ACC112 (cell line): ENCODE measurements around the gene TMBIM6.
"Not testable (repeated sequence)": the region's sequence is repeated elsewhere in the genome, so short reads cannot be mapped to it uniquely, and the experiment has no call there.

ENCODE experiments used
- H2AFZ ChIP-seq: fragments of 200-600 bp; sonication (generic); one replicate; pipeline ENCODE4 v1.6.0; 2017; ENCODE audit warnings: antibody characterized with exemption, low read length; ENCODE audit not compliant: unreplicated experiment
- H3K27ac ChIP-seq: fragments of 200-600 bp; sonication (generic); 2 replicates; pipeline ENCODE4 v1.5.1; 2014; ENCODE audit warnings: low read depth, mild to moderate bottlenecking, antibody characterized with exemption, low read length, moderate library complexity
- H3K27me3 ChIP-seq: fragments of 200-600 bp; sonication (generic); 2 replicates; pipeline ENCODE4 v1.6.1; 2014; ENCODE audit warnings: mild to moderate bottlenecking, antibody characterized with exemption, low read length, moderate library complexity, mixed read lengths; ENCODE audit not compliant: insufficient read depth
- H3K36me3 ChIP-seq: fragments of 200-600 bp; sonication (generic); 2 replicates; pipeline ENCODE4 v1.6.1; 2016; ENCODE audit warnings: mild to moderate bottlenecking, antibody characterized with exemption, low read length, moderate library complexity, mixed read lengths; ENCODE audit not compliant: insufficient read depth
- H3K4me1 ChIP-seq: fragments of 200-600 bp; sonication (generic); one replicate; pipeline ENCODE4 v1.6.1; 2016; ENCODE audit warnings: low read length, mixed read lengths; ENCODE audit not compliant: insufficient read depth, unreplicated experiment, control insufficient read depth
- H3K4me3 ChIP-seq: fragments of 200-600 bp; sonication (generic); 2 replicates; pipeline ENCODE4 v1.5.1; 2014; ENCODE audit warnings: mild to moderate bottlenecking, low read depth, low read length
- H3K79me2 ChIP-seq: fragments of 200-600 bp; sonication (generic); one replicate; pipeline ENCODE4 v1.6.0; 2016; ENCODE audit warnings: low read length; ENCODE audit not compliant: control insufficient read depth, unreplicated experiment, insufficient read depth

TMBIM6 gene

DNA sequence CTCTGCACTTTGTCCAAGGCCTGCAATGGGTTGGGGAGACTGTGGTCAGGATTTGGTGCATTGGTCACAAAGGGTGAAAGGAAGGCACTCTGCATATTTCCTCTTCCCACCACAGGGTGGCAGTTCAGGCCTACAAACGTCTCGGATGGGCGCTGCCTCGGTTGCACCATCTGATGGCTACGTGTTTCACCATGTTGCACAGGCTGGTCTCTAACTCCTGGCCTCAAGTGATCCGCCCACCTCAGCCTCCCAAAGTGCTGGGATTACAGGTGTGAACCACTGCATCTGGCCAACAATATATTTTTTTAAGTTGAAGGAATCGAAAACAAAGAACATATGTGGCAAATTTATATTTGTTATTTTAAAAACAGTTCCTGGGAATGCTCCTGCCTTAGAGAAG lies 35.1 kb downstream of the TMBIM6 start:
- Histone ChIP-seq H3K27ac (no peak overlapping the region), H3K36me3 (no peaks in the 10 kb centered on the region), H3K4me3 (no peak overlapping the region), H3K27me3 (peaks cover 9% of the 10 kb centered on the region; the same call in 1 of the 2 replicates), H2AFZ (no peak overlapping the region), H3K4me1 (no peaks in the 10 kb centered on the region), H3K79me2 (no peaks in the 10 kb centered on the region)

DNA sequence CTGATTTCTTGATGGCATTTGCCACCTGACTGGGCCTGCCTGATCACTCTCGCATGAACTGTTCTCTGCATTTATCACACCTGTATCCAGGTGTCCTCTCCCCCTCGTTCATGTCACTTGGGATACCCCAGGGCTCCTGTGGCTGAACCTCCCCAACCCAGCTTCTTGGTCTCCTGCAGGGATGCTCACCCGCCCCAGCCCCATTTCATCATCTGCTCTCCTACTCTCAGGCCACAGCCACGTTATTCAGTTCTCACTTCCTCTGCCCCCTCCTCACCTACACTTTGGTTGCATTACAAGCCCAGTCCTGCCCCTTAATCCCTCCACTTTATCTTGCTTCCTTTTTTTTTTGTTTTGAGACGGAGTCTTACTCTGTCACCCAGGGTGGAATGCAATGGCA lies 35.5 kb downstream of the TMBIM6 start:
- H3K27me3 ChIP-seq = peaks cover 9% of the 10 kb centered on the region; the same call in 1 of the 2 replicates
- H3K79me2 ChIP-seq = no peaks in the 10 kb centered on the region
- no peak overlapping the region for H3K4me3 ChIP-seq
- H2AFZ ChIP-seq = no peak overlapping the region
- no peak overlapping the region for H3K27ac ChIP-seq
- no peaks in the 10 kb centered on the region for H3K4me1 ChIP-seq
- H3K36me3 ChIP-seq = no peaks in the 10 kb centered on the region

DNA sequence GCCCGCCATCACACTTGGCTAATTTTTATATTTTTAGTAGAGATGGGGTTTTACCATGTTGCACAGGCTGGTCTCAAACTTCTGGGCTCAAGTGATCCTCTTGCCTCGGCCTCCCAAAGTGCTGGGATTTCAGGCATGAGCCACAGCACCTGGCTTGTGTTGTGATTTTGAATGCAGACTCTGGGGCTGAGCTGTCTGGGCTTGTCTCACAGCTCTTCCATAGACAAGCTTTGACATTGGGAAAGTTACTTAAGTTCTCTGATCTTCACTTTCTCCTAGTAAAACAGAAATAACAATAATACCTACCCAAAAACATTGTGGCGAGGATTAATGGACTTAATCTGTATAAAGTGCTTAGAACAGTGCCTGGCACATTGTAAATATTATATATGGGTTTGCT lies 36.0 kb downstream of the TMBIM6 start:
- H3K4me3 ChIP-seq = no peak overlapping the region
- H3K36me3 ChIP-seq = no peaks in the 10 kb centered on the region
- H2AFZ ChIP-seq = no peak overlapping the region
- no peaks in the 10 kb centered on the region for H3K4me1 ChIP-seq
- peaks cover 9% of the 10 kb centered on the region; the same call in 1 of the 2 replicates for H3K27me3 ChIP-seq
- H3K27ac ChIP-seq = no peak overlapping the region
- H3K79me2 ChIP-seq = no peaks in the 10 kb centered on the region

DNA sequence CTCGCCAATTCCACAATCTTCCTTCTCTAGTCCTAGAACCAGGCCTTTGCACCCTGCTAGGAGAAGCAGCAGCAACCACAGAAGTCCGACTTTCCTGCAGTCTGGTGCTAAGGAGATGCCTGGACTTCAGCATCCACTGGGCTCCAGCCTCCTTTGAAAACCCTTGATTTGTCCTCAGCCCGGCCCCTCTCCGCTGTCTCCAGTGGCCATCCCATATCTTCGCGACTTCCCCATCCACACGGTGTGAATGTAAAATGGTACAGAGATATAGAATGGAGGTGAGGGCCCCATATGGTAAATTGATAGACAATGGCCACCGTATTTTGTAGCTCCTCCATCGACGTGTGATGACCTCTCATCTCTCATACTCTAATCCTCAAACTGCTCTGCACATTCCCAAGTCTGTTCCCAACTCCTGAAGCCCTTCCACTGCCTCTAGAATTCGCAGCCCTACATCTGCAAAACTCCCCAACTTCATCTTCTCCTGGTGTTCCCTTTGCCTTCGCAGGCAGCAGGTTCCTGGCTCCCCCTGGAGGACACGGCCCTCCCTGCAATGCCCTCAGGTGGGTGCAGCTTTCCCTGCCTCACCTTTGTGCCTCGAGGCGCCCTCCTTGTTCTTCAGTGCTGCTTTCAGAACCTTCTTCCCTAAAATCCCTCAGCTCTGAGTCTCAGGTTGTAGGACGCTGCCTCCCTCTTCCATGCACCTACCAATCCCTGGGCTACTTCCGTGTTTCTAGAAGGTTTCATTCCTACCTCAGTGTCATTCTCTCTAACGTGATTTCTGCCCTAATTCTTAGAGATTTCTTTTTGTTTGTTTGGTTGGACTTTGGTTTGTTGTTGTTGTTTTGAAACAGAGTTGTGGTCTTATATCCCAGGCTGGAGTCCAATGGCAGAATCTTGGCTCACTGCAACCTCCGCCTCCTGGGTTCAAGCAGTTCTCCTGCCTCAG lies 36.7 kb downstream of the TMBIM6 start:
- H3K4me1 ChIP-seq = no peaks in the 10 kb centered on the region
- no peaks in the 10 kb centered on the region for H3K36me3 ChIP-seq
- no peaks in the 10 kb centered on the region for H3K79me2 ChIP-seq
- H3K27ac ChIP-seq = no peak overlapping the region
- H3K4me3 ChIP-seq = no peak overlapping the region
- peaks cover 9% of the 10 kb centered on the region; the same call in 1 of the 2 replicates for H3K27me3 ChIP-seq
- no peak overlapping the region for H2AFZ ChIP-seq

DNA sequence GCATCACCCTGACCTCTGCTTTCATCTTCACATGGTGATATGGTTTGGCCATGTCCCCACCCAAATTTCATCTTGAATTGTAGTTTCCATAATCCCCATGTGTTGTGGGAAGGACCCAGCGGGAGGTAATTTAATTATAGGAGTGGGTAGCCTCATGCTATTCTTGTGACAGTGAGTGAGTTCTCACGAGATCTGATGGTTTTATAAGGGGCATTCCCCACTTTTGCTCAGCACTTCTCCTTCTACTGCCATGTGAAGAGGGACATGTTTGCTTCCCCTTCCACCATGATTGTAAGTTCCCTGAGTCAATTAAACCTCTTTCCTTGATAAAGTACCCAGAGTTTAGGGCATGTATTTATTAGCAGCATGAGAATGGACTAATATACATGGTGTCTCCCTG lies 38.2 kb downstream of the TMBIM6 start:
- H3K79me2 ChIP-seq = no peaks in the 10 kb centered on the region
- H3K27ac ChIP-seq = no peak overlapping the region
- H2AFZ ChIP-seq = no peak overlapping the region
- peaks cover 12% of the 10 kb centered on the region for H3K4me1 ChIP-seq
- no peak overlapping the region for H3K4me3 ChIP-seq
- H3K36me3 ChIP-seq = no peaks in the 10 kb centered on the region
- peaks cover 9% of the 10 kb centered on the region; the same call in 1 of the 2 replicates for H3K27me3 ChIP-seq

DNA sequence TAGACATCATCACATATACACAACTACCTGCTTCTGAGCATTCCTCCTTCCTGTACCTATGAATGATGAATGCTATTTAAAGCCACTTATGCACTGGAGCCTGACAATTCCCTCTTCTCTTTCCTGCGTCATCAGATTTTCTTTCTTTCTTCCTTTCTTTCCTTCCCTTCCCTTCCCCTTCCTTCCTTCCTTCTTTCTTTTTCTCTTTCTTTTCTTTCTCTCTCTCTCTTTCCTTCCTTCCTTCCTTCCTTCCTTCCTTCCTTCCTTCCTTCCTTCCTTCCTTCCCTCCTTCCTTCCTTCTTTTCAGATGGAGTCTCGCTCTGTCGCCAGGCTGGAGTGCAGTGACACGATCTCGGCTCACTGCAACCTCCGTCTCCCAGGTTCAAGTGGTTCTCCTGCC lies 39.6 kb downstream of the TMBIM6 start:
- not testable (repeated sequence) for H3K79me2 ChIP-seq, H3K4me3 ChIP-seq, H3K27me3 ChIP-seq, H2AFZ ChIP-seq, H3K27ac ChIP-seq, H3K36me3 ChIP-seq
- peaks cover 13% of the 10 kb centered on the region for H3K4me1 ChIP-seq

DNA sequence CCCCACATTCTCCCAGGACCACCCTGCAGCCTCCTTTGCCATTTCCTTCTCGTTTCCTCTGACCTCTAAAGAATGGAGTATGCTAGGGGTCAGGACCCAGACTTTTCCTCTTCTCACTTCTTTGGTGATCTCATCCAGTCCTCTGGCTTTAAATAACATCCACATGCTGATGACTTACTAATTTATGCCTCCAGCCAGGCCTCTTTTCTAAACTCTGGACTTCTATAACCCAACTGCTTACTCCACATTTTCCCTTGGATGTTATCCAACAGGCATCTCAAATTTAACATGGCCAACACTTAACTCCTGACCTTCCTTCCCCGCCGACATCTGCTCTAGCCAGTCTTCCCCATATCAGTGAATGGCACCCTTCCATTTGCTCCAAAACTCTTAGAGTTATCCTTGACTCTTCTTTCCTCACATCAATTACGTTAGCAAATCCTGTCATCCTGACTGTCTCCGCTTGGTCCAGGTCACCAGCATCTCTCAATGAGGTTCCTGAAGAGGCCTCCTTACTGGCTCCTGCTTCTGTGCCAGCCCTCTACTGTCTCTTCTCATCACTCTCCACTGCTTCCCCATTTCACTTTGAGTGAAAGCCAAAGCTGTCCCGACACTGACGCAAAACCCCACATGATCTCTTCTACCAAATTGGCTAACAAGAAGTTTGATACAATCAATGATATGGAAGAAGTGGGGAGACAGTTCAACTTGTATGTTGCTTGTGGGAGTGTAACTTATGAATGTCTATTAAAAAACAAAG lies 42.7 kb downstream of the TMBIM6 start:
- H3K4me1 ChIP-seq = peaks cover 13% of the 10 kb centered on the region
- H3K27ac ChIP-seq = peak overlapping the region; percentile 12; the same call in 1 of the 2 replicates
- peaks cover 8% of the 10 kb centered on the region; the same call in 1 of the 2 replicates for H3K27me3 ChIP-seq
- H3K4me3 ChIP-seq = no peak overlapping the region
- H3K79me2 ChIP-seq = no peaks in the 10 kb centered on the region
- no peak overlapping the region for H2AFZ ChIP-seq
- H3K36me3 ChIP-seq = peaks cover 4% of the 10 kb centered on the region

DNA sequence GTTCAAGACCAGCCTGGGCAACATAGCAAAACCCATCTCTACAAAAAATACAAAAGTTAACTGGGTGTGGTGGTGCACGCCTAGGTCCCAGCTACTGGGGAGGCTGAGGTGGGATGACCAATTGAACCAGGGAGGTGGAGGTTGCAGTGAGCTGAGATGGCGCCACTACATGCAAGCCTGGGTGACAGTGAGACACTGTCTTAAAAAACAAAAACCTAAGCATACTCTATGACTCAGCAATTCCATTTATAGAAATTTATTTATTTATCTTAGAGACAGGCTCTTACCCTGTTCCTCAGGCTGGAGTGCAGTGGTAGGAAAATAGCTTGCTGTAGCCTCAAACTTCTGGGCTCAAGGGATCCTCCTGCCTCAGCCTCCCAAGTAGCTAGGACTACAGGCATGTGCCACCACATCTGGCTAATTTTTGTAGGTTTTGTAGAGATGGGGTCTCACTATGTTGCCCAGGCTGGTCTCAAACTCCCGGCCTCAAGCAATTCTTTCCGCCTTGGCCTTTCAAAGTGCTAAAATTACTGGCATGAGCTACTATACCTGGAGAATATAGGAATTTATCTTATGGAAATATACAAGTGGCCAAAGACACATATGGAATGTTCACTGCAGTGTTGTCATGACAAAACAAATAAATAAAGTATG lies 43.5 kb downstream of the TMBIM6 start:
- no peak overlapping the region for H2AFZ ChIP-seq
- H3K27me3 ChIP-seq = peaks cover 4% of the 10 kb centered on the region; the same call in 1 of the 2 replicates
- peaks cover 13% of the 10 kb centered on the region for H3K4me1 ChIP-seq
- peak overlapping the region; percentile 12; the same call in 1 of the 2 replicates for H3K27ac ChIP-seq
- no peak overlapping the region for H3K4me3 ChIP-seq
- no peaks in the 10 kb centered on the region for H3K79me2 ChIP-seq
- H3K36me3 ChIP-seq = peaks cover 4% of the 10 kb centered on the region

DNA sequence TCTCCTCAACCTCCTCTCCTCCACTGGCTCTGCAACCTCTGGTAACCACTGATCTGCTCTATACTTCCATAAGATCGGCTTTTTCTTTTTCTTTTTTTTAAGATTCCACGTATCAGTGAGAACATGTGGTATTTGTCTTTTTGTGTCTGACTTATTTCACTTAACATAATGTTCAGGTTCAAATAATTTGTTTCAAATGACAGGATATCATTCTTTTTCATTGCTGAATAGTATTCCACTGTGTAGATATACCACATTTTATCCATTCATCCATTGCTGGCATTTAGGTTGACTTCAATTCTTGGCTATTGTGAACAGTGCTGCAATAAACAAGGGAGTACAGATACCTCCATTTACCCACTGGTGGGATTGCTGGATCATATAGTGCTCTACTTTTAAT lies 46.3 kb downstream of the TMBIM6 start:
- H3K27ac ChIP-seq = no peak overlapping the region
- no peak overlapping the region for H3K4me3 ChIP-seq
- no peak overlapping the region for H2AFZ ChIP-seq
- H3K36me3 ChIP-seq = peaks cover 4% of the 10 kb centered on the region
- no peaks in the 10 kb centered on the region for H3K79me2 ChIP-seq
- H3K27me3 ChIP-seq = no peaks in the 10 kb centered on the region
- H3K4me1 ChIP-seq = peaks cover 13% of the 10 kb centered on the region

DNA sequence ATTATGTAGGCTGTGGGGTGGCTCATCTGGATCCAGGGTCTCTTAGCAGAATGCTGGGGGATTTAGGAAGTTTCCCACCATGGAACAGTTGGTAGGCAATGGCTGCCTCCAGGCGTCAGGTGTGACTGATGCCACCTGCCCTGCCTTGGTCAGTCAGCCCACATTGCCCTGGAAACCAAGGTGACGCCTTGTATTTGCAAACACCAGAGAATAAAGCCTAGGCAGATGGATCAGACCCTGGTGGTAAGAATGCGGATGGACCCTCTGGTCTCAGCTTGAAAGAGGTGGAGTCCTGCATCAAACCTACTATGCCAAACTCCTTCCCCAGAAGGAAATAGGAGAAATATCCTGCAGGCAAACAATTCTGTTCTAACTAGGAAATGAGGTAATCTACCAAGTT lies 48.6 kb downstream of the TMBIM6 start:
- H3K79me2 ChIP-seq = no peaks in the 10 kb centered on the region
- H3K27ac ChIP-seq = no peak overlapping the region
- H3K36me3 ChIP-seq = peaks cover 4% of the 10 kb centered on the region
- no peak overlapping the region for H2AFZ ChIP-seq
- no peak overlapping the region for H3K4me3 ChIP-seq
- H3K4me1 ChIP-seq = no peaks in the 10 kb centered on the region
- no peaks in the 10 kb centered on the region for H3K27me3 ChIP-seq
